ENCODE results near the gene EPHA5.
"Not testable (repeated sequence)": the region's sequence is repeated elsewhere in the genome, so short reads cannot be mapped to it uniquely, and the experiment has no call there.

Gene EPHA5

GRCh38 chr4:65367306-65367705 lies 303.0 kb downstream of the EPHA5 start:
- ATAC-seq = no peak
- no peak for DNase-seq

GRCh38 chr4:65358914-65359313 lies 311.4 kb downstream of the EPHA5 start:
- ATAC-seq (no peak), DNase-seq (no peak)

GRCh38 chr4:65353098-65353497 lies 317.2 kb downstream of the EPHA5 start:
- ATAC-seq = no peak
- DNase-seq = no peak

- ATAC-seq (no peak), DNase-seq (no peak)
These were observed 325.9 kb downstream of the EPHA5 start for GRCh38 chr4:65344278-65344825.

GRCh38 chr4:65343342-65343741 lies 326.9 kb downstream of the EPHA5 start:
- ATAC-seq (no peak), DNase-seq (no peak)

- DNase-seq = no peak
- no peak for ATAC-seq
These were observed 328.7 kb downstream of the EPHA5 start for GRCh38 chr4:65341557-65341956.

GRCh38 chr4:65340382-65341109 lies 329.7 kb downstream of the EPHA5 start:
- no peak for ATAC-seq
- DNase-seq = no peak

DNA sequence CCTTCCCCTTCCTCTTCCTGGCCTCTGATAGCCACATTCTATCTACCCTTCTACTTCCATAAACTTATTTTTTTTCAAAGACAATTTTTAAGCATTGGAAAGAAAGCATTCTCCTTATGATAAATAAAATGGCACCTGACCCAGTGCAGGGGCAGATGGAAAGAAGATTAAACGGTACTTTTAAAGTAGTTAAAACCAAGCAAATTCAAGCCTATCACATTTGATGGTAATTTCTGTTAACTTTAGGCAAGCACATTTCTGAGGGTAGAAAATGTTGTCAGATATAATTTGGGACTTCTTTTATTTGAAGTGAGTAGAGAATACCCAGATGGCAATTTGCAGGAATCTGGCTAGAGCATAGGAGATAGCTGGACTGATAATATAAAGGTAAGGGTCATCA lies 332.9 kb downstream of the EPHA5 start:
- no peak for DNase-seq
- ATAC-seq = no peak

GRCh38 chr4:65336465-65336864 lies 333.8 kb downstream of the EPHA5 start:
- DNase-seq (no peak), ATAC-seq (no peak)

DNA sequence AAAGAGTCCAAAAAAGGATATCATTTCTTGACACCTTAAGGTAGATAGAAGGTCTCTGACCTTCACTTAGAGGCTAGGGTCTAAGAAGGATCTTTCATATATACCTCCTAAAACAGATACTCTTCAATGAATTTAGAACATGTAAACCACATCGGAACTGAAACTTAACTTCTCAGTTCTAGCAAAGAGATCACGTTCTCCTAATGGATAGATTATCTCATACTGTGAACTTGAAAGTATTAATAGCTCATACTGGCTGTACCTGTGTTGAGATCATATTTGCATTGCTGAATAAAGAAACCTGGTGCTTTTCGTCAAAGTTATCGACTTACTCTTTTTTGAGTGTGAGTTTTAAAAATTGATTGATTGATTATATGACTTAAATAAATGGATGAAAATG lies 353.8 kb downstream of the EPHA5 start:
- no peak for ATAC-seq
- DNase-seq = no peak

GRCh38 chr4:65311120-65311519 lies 359.2 kb downstream of the EPHA5 start:
- DNase-seq (no peak), ATAC-seq (no peak)

DNA sequence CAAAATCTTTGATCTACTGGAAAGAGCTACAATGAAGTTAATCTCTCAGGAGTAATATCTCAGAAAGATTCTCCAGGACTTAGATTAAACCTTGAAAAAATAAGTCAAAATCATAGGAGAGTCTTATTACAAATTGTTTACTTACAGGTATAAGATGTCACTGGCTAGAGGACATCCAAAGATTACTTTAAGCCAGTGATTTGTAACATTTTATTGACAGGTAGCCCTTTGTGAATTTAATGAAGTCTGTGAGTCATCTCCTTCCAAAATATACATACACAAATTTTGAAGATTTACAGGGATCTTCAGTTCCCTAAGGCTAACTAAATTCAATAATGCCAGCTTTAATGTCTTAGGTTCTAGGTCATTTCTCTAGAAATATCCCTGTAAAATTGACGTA lies 359.7 kb downstream of the EPHA5 start:
- DNase-seq (no peak), ATAC-seq (no peak)

- DNase-seq, ATAC-seq: not testable (repeated sequence)
These were observed 361.7 kb downstream of the EPHA5 start for GRCh38 chr4:65308626-65309025.

DNA sequence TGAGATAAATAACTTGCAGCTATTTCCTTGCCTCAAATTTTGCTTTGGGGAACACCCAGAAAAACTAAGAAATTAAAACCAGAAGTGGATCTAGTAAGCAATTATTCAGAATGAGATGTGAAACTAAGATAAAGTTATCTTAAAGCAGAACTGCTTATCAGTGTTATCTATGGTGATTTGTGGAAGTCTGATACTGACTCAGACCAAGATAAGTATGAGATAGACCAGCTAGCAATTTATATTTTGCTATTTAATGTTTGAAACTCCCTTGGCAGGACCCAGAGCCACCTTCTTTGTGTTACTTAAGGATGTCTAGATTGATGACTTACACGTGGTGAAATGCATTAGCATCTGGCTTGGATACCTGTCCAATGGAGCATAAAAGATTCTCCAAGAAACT lies 368.1 kb downstream of the EPHA5 start:
- DNase-seq (no peak), ATAC-seq (no peak)

DNA sequence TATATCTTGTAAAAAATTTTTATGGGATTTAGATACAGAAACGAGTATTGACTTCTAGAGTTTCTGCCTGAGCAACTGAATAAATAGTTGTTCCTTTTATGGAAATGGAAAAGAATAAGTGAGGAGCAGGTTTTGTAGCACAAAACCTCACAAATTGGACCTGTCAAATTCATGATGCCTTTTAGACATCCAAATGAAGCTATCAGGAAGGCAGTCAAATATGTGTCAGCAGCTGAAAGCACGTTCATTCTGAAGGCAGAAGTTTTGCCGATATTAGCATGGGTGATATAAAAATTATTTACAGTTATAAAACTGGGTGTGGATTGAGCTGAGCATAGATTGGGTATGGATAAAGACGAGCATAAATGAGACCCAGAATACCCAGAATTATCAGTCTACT lies 374.0 kb downstream of the EPHA5 start:
- DNase-seq (no peak), ATAC-seq (no peak)

- no peak for DNase-seq
- no peak for ATAC-seq
These were observed 383.2 kb downstream of the EPHA5 start for GRCh38 chr4:65287071-65287470.
